GM19324 (cell line): ENCODE data around the gene SMIM44.

Experiments used
- ATAC-seq: cut with Tn5 transposase; IDR thresholded peaks from one replicate; pipeline ENCODE4 v1.9.1; 2021; ENCODE audit warnings: mild to moderate bottlenecking, moderate library complexity; ENCODE audit not compliant: unreplicated experiment, low FRiP score

SMIM44 gene

GRCh38 chr19:3503036-3503572 is 19.9 kb upstream of the SMIM44 start:
- ATAC-seq, result no peak

GRCh38 chr19:3501780-3502179 is 18.5 kb upstream of the SMIM44 start:
- no peak for ATAC-seq

- ATAC-seq, result peak; percentile 89
Observed at GRCh38 chr19:3500429-3501101, 17.3 kb upstream of the SMIM44 start, which contains the start of gene DOHH. TSS of gene DOHH (minus strand) at chr19:3500674. CDS start at chr19:3496814, 3,860 bp downstream.

- ATAC-seq, result no peak
Observed at GRCh38 chr19:3499738-3500428, 16.6 kb upstream of the SMIM44 start.

- no peak for ATAC-seq
Observed at GRCh38 chr19:3497757-3498520, 14.7 kb upstream of the SMIM44 start.

GRCh38 chr19:3496392-3497273 is 13.4 kb upstream of the SMIM44 start:
- ATAC-seq, result no peak

GRCh38 chr19:3494559-3494958 is 11.3 kb upstream of the SMIM44 start:
- no peak for ATAC-seq

- no peak for ATAC-seq
Observed at GRCh38 chr19:3494051-3494450, 10.8 kb upstream of the SMIM44 start.

- no peak for ATAC-seq
Observed at GRCh38 chr19:3493651-3494050, 10.4 kb upstream of the SMIM44 start.

- ATAC-seq, result no peak
Observed at GRCh38 chr19:3492919-3493318, 9.7 kb upstream of the SMIM44 start.

- ATAC-seq, result no peak
Observed at GRCh38 chr19:3492131-3492839, 9.0 kb upstream of the SMIM44 start.

GRCh38 chr19:3491396-3492119 is 8.3 kb upstream of the SMIM44 start:
- ATAC-seq, result no peak

GRCh38 chr19:3482507-3483225 is 575 bp downstream of the SMIM44 start:
- ATAC-seq, result no peak

- ATAC-seq, result no peak
Observed at GRCh38 chr19:3481241-3482090, 1.8 kb downstream of the SMIM44 start.

GRCh38 chr19:3480383-3481091 is 2.7 kb downstream of the SMIM44 start, which contains the start of gene SMIM24:
TSS of gene SMIM24 (minus strand) at chr19:3480525. CDS start at chr19:3480463, 62 bp downstream.
- ATAC-seq, result no peak

- ATAC-seq, result no peak
Observed at GRCh38 chr19:3479834-3480215, 3.4 kb downstream of the SMIM44 start.
